GM19023 (cell line): ENCODE results near the gene TM2D3.
"Not testable (repeated sequence)": the region's sequence is repeated elsewhere in the genome, so short reads cannot be mapped to it uniquely, and the experiment has no call there.

Source experiments
- ATAC-seq: cut with Tn5 transposase; IDR thresholded peaks from one replicate; pipeline ENCODE4 v1.9.1; 2021; ENCODE audit warnings: mild to moderate bottlenecking, moderate library complexity; ENCODE audit not compliant: unreplicated experiment

Gene TM2D3

DNA sequence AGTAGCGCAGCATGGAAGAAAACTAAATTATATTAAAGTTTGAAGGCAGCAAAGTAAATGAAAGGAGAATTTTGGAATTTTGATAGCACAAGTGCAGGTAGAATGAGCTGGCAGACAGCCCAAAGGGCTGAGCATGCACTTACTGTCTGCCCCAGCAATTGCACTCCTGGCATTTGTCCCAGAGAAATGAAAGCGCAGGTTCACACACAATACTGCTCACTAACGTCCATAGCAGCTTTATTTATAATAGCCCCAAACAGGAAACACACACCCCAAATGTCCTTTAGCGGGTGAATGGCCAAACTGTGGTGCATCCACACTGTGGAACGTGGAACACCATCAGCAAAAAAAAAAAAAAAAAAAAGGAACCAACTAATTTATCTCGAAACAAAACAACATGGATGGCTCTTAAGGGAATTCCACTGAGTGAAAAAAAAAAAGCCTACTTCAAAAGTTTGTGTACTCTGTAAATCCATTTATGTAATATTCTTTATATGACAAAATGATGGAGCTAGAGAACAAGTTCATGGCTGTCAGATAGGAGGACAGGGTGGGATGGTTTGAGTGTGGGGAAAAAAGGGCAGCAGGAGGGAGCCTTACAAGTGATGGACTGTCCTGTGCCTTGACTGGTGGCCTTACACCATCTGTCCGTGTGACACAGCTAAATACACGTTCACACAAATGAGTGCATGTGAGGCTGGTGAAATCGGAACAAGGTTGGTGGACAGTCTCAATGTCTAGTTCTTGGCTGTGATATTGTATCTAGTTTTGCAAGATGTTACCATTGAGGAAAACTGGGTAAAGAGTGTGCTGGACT, 6.0 kb upstream of the TM2D3 start:
- no peak for ATAC-seq

DNA sequence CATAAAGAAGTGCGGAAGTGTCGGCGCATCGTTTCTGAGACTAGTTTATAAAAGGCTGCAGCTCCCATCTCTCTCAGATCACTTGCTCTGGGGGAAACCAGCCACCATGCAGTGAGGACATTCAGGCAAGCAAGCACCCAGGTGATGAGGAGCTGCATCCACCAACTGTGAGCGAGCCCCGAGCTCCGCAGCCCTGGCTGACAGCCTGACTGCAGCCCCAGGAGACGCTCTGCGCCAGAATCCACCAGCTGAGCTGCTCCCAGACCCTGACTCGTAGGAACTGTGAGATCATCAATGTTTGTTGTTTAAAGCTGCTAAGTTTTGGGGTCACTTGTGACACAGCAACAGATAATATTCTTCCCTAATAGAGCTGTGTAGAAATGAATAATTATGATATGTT, 5.0 kb upstream of the TM2D3 start:
- no peak for ATAC-seq

DNA sequence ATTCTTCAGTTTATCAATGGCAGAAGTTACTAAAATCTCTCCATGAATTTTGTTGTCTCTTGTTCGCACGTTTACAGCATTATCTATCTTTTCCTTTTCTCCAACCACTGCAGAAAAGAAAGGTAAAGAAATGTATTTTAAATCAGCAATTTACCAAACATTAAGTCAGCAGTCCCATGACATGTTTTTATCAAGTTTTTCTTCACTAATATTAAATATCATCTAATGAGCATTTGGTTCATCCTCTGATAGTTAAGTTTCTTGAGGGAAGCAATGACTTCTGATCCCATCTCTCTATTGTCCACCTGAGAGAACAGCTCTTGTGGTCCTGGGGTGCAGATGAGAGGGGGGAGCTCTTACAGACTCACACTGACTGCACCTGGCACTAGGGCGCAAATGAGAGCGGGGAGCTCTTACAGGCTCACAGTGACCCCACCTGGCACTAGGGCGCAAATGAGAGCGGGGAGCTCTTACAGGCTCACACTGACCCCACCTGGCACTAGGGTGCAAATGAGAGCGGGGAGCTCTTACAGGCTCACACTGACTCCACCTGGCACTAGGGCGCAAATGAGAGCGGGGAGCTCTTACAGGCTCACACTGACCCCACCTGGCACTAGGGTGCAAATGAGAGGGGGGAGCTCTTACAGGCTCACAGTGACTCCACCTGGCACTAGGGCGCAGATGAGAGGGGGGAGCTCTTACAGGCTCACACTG, 2.6 kb upstream of the TM2D3 start:
- ATAC-seq = not testable (repeated sequence)

DNA sequence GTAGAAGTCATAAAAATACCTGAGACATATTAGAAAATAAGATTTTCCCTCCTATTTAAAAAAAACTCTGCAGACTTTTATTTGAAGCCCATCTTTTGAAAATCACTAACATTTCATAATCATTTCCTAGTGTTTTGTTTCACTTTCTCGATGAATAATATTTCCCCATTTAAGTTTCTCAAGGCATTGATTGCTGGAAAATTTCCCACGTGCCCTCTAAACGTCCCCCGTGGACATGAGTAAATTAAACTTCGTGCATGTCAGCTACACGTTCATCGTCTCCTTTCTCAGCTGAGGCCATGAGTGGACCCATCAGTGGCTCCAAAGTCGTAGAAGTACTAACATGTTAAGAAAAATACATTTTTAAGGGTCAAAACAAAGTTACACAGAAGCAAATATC, 2.0 kb upstream of the TM2D3 start:
- no peak for ATAC-seq

DNA sequence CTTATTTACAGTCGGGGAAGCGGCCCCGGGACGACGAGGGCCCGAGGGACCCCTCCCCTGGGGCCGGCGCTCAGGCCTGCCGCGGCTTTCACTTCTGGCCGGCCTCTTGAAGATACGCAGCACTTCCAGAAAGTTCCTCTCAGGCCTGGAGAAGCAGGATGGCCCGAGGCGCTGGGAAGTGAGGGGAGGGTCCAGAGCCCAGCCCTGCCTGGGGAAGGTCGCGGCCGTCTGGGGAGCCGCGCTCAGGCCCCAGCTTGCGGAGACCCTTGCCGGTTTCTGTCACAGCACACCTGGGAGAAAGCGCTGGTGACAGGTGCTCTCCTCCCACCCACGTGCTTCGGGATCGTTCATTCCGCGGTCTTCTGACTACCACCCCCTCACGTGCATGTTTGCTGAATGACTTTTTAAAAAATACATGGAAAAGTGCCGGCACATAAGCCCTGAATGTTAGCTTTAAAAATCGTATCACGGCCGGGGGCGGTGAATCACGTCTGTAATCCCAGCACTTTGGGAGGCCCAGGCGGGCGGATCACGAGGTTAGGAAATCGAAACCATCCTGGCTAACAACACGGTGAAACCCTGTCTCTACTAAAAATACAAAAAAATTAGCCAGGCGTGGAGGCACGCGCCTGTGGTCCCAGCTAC, 727 bp upstream of the TM2D3 start:
- ATAC-seq = no peak

DNA sequence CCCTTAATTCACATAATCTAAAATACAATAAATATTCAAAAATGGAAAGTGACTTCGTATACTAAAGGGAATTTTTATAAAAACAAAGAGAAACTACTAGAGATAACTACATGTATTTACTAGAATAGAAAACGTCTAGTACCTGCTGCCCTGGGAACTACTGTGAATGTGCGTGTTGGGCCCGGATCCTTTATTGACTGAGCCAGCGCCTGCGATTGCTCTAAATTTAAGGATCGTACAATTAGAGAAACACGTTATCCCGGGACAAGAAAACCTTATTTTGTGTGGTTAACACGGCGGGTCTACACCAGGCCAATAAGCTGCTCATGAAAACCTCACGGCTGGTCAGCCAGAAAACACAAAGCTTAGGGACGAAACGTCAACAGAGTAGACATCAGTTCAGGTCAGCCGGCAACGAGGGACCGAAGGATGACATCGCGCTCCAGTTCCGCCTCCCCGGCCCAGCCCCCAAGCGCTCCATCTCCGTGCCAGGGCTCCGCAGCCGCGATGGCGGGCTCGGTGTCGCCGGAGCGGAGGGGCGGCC, 555 bp downstream of the TM2D3 start:
- peak; percentile 49 for ATAC-seq

DNA sequence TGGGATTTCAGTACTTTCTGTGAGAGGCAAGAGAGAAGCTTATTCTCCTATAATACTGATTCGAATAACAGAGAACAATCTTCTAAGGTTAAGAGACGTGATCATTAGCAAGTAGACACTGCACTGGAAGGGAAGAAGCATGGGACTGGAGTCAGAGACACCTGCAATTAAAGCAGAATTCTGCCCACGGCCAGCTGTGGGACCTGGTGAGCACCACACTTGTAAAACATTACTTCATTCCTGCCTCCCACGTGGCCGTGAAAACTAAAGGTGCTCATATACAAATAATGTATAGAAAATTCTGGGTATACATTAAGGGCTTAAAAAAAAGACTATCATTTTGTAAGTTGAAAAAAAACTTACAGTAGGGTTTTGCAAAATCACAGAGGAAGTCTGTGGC, 2.0 kb downstream of the TM2D3 start:
- ATAC-seq = no peak

DNA sequence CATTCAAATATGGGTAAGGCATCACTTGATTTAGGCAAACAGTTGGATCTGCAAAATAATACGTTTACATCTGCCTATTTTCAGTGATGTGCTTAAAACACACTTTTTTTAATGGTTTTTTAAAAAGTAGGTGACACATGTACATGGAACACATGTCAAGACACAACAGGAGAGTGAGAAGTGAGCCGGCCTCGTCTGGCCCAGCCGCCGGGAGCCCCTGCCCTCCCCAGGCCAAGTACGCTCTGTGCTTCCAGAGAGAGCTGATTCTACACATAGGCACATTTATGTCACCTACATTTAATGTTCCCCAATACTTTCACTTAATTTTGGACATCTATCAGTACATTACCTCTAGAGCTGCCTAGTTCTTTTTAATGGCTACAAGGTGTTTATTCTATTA, 3.8 kb downstream of the TM2D3 start:
- ATAC-seq = no peak

DNA sequence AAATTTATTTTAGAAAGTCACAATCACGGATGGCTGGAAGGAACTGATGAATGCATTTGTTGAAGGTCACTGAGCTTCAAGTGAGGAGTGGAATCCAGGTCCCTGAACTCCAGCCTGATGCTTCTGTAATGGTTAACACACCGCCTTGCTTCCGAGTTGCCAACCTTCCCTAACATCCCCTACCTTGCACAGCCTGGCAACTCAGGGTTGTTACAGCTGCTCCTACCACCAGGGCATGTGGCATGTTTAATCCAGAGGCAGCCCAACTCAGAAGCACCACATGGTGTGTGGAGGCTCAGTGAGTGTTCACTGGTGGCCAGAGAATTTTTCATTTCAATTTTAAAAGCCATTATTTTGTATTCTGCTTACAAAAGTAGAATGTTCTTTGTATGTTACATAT, 4.9 kb downstream of the TM2D3 start:
- no peak for ATAC-seq

DNA sequence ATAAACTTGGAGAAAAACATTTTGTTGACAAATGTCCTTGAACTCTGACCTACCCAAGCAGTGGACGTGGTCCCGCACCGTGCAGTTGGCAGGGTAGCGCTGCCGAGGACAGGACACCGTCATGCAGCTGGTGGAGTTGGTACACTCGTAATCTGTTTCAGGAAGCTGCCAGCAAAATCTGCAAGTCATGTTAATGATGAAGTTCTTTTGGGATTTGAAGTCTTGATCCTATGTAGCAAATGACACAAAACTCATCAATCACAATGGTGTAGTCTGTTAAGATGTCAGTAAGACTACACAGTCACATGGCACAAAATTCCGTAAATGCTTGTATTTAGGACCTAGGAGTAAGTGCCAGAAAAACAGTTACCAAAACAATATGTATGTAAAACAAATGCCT, 5.5 kb downstream of the TM2D3 start:
- ATAC-seq = no peak

DNA sequence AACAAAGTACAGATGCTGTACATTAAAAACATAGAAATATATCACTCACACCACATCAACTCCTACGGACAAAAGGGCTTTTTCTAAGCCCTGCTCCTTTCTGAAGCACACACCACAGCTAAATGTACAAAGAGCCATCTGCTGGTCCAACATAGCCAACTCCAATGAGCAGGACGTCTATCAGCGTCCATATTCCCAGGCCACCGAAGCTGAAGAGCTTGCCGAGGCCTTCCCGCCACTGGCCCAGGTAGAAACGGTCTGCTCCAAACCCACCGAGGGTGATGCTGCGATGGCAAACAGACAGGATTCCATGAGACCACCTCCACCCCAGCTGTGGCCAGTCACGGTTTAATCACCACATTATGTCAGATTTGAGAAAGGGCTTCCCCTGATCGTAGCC, 9.8 kb downstream of the TM2D3 start:
- ATAC-seq = no peak

DNA sequence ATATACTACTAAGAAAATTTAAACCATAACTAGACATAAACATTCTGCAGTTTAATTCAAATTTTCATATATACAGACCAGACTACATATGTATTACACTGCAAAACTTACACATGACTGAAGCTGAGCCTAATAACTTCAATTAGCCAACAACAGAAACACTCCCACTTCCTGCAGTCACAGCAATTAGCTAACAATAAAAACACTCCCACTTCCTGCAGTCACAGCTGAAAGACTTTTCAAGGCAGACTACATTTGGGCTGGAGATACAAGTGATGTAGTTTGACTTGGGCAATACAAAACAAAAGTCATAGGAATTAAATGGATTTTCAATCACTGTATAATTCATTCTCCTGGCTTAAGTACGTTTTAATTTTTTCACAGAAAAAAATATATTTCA, 10.3 kb downstream of the TM2D3 start:
- no peak for ATAC-seq

DNA sequence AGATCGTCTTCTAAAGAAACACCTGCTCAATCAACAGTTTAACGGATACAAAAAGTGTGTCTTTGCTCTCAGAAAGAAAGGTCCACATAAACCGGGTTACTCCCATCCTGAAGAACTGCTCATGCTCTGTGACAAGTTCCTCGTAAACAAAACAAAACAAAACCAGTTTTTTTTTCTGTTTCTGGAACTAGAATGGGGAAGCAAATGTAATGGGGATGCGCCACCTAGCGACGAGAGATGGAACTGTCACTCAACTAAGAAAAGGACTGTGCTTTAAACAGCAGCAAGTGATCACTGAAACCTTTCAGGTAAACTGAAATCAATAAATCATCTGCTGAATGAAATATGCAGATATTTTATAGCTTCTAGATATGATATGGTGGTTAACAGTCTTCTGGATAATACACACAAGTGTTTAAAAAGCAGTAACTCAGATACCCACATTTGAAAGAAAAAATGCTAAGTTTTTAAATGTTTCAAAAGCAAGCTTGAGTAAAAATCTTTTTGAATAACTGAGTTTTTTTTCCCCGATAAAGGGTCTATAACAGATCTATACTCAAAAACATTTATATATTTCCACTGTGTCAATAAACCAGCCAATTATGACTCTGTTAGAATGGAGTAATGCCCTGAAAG, 10.9 kb downstream of the TM2D3 start:
- peak; percentile 64 for ATAC-seq

DNA sequence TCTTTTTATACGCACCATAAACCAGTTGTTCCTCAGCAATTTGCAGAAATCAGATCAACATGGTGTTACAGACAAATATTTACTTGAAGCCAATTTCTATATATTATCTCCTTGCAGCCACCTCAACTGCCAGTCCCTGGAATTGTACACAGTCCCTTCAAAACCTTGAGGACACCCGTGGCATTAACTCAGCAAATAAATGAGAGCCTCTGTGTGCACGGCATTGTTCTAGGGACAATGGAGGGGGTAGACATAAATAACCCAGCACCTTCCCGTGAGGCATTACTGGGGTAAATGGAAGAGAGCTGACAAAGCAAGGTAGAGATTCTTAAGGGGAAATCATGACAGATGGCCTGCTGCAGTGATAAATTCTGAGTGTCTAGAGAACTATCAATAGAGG, 12.5 kb downstream of the TM2D3 start:
- no peak for ATAC-seq

DNA sequence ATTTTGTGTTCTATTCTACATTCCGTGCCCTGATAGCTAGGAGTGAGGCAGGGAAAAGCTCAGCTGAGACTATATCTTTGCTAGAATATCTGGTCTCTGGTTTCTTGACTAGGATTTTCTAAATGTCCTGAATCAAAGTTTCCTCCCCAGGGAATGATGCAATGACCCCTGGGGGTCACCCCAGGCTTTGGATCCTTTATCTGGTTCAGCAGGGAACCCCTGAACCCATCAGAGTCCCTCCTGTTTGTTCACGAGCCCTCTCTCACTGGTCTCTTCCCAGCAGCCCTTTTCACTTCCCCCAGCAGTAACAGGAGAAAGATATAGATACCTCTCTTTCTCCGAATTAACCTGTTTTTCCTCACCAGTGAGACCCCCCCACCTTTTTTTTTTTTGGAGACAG, 14.3 kb downstream of the TM2D3 start:
- ATAC-seq = no peak

DNA sequence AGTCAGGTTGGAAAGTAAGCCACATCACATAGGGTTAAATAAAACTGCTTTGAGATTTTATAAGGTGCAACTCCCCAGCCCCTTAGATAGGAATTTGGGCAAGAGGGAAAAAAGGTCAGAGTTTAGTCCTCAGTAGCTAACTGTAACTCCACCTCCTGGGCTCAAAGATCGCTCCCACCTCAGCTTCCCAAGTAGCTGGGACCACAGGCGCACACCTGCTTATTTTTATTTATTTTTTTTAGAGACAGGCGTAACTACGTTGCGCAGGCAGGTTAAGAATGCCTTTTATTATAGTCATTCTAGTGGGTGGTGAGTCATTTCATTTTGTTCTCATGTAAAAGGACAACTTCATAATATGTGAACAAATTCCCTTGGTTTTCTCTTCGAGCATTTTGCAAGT, 14.7 kb downstream of the TM2D3 start:
- no peak for ATAC-seq

DNA sequence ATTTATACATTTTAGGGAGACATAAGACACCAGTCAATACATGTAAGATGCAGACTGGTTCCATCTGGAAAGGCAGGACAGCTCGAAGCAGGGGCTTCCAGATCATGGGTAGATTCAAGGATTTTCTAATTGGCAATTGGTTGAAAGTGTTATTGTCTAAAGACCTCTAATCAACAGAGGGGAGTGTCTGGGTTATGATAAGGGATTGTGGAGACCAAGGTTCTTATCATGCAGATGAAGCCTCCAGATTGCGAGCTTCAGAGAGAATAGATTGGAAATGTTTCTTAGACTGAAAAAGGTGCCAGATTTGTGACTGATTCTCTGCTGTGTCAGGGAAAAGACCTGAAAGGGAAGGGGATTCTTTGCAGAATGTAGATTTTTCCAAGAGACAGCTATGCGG, 15.1 kb downstream of the TM2D3 start:
- no peak for ATAC-seq

DNA sequence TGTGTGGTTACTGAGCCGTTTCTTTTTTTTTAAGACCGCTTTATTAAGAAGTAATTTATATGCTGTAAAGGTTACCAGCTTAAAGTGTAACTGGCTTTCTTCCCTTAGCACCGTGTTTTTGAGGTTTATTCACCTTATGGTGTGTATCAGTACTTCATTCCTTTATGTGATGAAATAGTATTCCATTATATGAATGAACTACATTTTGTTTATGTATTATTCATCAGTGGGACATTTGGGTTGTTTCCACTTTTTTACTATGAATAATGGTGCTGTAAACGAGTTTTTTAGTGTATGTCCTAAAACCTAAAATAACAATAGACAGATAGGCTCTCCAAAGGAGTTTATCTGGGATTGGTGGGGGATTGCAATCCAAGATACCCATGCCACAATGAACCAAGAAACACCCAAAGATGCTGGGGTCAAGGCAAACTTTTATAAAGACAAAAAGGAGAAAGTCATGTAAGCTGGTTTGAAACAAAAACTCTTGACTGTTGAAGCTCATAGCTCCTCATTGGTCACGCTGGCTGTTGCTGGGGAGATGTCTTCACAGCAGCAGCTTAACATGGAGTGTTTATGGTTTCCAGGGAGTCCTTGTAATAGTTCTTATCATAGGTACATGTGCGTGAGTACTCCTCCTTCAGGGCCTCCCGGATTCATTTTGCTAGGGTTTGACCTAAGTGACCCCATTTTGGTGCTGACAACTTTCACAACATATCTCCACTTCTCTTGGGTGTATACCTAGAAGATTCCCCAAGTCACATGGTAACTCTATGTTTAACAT, 16.0 kb downstream of the TM2D3 start:
- no peak for ATAC-seq

DNA sequence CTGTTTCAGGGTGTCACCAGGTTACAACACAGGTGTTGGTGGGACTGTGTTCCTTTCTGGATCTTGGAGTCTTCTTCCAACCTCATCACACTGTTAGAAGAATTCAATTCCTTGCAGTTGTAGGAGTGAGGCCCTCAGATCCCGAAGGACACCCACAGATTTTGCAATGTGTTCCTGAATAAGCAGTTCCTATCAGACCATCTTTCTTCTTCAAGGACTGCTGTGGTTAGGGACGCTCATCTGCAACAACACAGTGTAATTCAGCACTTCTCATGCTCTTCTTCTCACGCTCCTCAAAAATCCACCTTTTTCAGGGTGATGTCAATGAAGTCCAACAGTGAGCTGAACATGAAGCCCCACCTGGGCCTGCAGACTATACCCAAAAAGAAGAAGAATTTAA, 18.8 kb downstream of the TM2D3 start:
- no peak for ATAC-seq

DNA sequence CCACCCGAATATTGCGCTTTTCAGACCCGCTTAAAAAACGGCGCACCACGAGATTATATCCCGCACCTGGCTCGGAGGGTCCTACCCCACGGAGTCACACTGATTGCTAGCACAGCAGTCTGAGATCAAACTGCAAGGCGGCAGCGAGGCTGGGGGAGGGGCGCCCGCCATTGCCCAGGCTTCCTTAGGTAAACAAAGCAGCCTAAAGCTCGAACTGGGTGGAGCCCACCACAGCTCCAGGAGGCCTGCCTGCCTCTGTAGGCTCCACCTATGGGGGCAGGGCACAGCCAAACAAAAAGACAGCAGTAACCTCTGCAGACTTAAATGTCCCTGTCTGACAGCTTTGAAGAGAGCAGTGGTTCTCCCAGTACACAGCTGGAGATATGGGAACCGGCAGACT, 25.5 kb downstream of the TM2D3 start:
- ATAC-seq = not testable (repeated sequence)

DNA sequence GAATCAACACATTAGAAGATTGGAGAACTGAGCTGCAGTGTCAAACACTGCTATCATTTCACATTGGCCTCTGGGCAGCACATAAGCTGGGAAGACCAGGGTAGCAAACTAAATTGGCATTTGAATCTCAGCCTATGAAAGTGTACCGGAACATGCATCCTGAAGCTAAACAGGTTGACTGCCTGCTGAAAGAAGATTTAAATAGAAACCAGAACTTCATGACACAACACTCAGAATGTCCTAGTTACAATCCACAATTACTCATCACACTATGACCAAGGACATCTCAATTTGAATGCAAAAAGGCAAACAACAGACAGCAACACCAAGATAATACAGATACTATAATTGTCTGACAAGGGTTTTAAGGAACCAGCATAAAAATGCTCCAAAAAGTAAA, 26.2 kb downstream of the TM2D3 start:
- ATAC-seq = no peak
